Erythroblast (primary cell): Measurements from ENCODE around the gene RDH16.

Experiments used
- GATA1 ChIP-seq: IDR thresholded peaks from 2 replicates; pipeline ENCODE4 v1.6.1; 2011; ENCODE audit warnings: low read depth, mild to moderate bottlenecking, control low read depth, low read length, moderate library complexity
- POLR2A ChIP-seq: IDR thresholded peaks from 2 replicates; pipeline ENCODE4 v1.6.1; 2011; ENCODE audit warnings: mild to moderate bottlenecking, low read length

GRCh38 chr12:56933826-56934625 lies 23.4 kb downstream of the RDH16 start, which contains the start of gene SDR9C7:
- no peak for TF ChIP-seq POLR2A
- no peak for TF ChIP-seq GATA1
